ENCODE data around the gene ATP5PD. TPM values are rescaled to one million over a fixed set of nuclear protein-coding genes. Genes with fewer than 3 reads are reported as not detected.

ATP5PD gene
- total RNA-seq, 1 donor from 2014 or later, result 239 TPM

- TF ChIP-seq CTCF (IDR thresholded peaks at IDR 0.05; ENCODE audit: insufficient read depth, low read depth, low read length) (no peak), EZH2 (IDR thresholded peaks at IDR 0.05; ENCODE audit: insufficient read depth, low read length) (no peak)
- Mint-ChIP-seq H3K27ac (ENCODE audit: unreplicated experiment) (no peak overlapping the region), H3K27me3 (ENCODE audit: low read depth, unreplicated experiment) (no peaks in the 10 kb centered on the region), H3K36me3 (ENCODE audit: low read depth, unreplicated experiment) (peaks cover 2% of the 10 kb centered on the region), H3K9me3 (ENCODE audit: unreplicated experiment) (no peaks in the 10 kb centered on the region), H3K4me1 (ENCODE audit: low read depth, unreplicated experiment) (peaks cover 35% of the 10 kb centered on the region), H3K4me3 (ENCODE audit: unreplicated experiment) (no peak overlapping the region)
- Histone ChIP-seq H4K20me1 (ENCODE audit: insufficient read depth, low read length) (no peaks in the 10 kb centered on the region), H3K27me3 (ENCODE audit: insufficient read depth, low read length) (no peaks in the 10 kb centered on the region), H3K9me3 (ENCODE audit: insufficient read depth, low read depth, low read length) (no peaks in the 10 kb centered on the region), H3K9ac (ENCODE audit: low read length) (no peak overlapping the region), H3K4me3 (ENCODE audit: insufficient read depth, low read depth, low read length) (no peak overlapping the region), H3K27ac (ENCODE audit: low read depth, low read length) (no peak overlapping the region), H3K79me2 (ENCODE audit: insufficient read depth, low read length) (no peaks in the 10 kb centered on the region), H2AFZ (ENCODE audit: low read depth, low read length) (no peak overlapping the region), H3K4me2 (ENCODE audit: low read length) (no peak overlapping the region), H3K4me1 (ENCODE audit: insufficient read depth, low read length) (peaks cover 29% of the 10 kb centered on the region), H3K36me3 (ENCODE audit: insufficient read depth, low read length) (no peaks in the 10 kb centered on the region)
- FAIRE-seq (no peak), DNase-seq (ENCODE audit: low read depth) (no peak)
Observed at GRCh38 chr17:75090871-75091854, 44.4 kb upstream of the ATP5PD start.

GRCh38 chr17:75088465-75089417 lies 42.0 kb upstream of the ATP5PD start:
- Histone ChIP-seq H3K4me3 (ENCODE audit: insufficient read depth, low read depth, low read length) (no peak overlapping the region), H2AFZ (ENCODE audit: low read depth, low read length) (peak overlapping the region; percentile 84), H3K4me2 (ENCODE audit: low read length) (peak overlapping the region; percentile 85), H3K79me2 (ENCODE audit: insufficient read depth, low read length) (no peaks in the 10 kb centered on the region), H3K4me1 (ENCODE audit: insufficient read depth, low read length) (peaks cover 26% of the 10 kb centered on the region), H3K27ac (ENCODE audit: low read depth, low read length) (no peak overlapping the region), H3K27me3 (ENCODE audit: insufficient read depth, low read length) (no peaks in the 10 kb centered on the region), H4K20me1 (ENCODE audit: insufficient read depth, low read length) (no peaks in the 10 kb centered on the region), H3K9me3 (ENCODE audit: insufficient read depth, low read depth, low read length) (no peaks in the 10 kb centered on the region), H3K9ac (ENCODE audit: low read length) (no peak overlapping the region), H3K36me3 (ENCODE audit: insufficient read depth, low read length) (no peaks in the 10 kb centered on the region)
- Mint-ChIP-seq H3K36me3 (ENCODE audit: low read depth, unreplicated experiment) (peaks cover 2% of the 10 kb centered on the region), H3K4me3 (ENCODE audit: unreplicated experiment) (peak overlapping the region; percentile 83), H3K27ac (ENCODE audit: unreplicated experiment) (peak overlapping the region; percentile 63), H3K4me1 (ENCODE audit: low read depth, unreplicated experiment) (peaks cover 41% of the 10 kb centered on the region), H3K9me3 (ENCODE audit: unreplicated experiment) (no peaks in the 10 kb centered on the region), H3K27me3 (ENCODE audit: low read depth, unreplicated experiment) (no peaks in the 10 kb centered on the region)
- TF ChIP-seq EZH2 (IDR thresholded peaks at IDR 0.05; ENCODE audit: insufficient read depth, low read length) (no peak), CTCF (IDR thresholded peaks at IDR 0.05; ENCODE audit: insufficient read depth, low read depth, low read length) (no peak)
- no peak for DNase-seq (ENCODE audit: low read depth)
- no peak for FAIRE-seq

Measured in astrocyte (in vitro differentiated cells and primary cell).